Prostate gland (tissue), 2 donors: ENCODE results near the gene UBE2E1.

ENCODE experiments used
- POLR2A ChIP-seq: fragments of 450-650 bp; IDR thresholded peaks from one replicate; pipeline ENCODE4 v1.6.1; 2016; ENCODE audit warnings: antibody characterized with exemption, mild to moderate bottlenecking
- POLR2AphosphoS5 ChIP-seq: sonication (generic); formaldehyde crosslinking; IDR thresholded peaks from one replicate; pipeline ENCODE4 v1.6.1; 2017; ENCODE audit warnings: antibody characterized with exemption
- TF ChIP-seq, protein P1 (sequence below), 4 experiments: fragments of 200-600 bp in 2 of 4; fragments of 450-650 bp in 2 of 4; sonication (generic) in 2 of 4; IDR thresholded peaks; 1 replicate in 3 of 4; 2 replicates in 1 of 4; pipeline ENCODE4 v1.5.1; 2016 to 2019; ENCODE audit warnings: antibody characterized with exemption in 4 of 4, mild to moderate bottlenecking in 2 of 4, moderate library complexity in 2 of 4

DNA sequence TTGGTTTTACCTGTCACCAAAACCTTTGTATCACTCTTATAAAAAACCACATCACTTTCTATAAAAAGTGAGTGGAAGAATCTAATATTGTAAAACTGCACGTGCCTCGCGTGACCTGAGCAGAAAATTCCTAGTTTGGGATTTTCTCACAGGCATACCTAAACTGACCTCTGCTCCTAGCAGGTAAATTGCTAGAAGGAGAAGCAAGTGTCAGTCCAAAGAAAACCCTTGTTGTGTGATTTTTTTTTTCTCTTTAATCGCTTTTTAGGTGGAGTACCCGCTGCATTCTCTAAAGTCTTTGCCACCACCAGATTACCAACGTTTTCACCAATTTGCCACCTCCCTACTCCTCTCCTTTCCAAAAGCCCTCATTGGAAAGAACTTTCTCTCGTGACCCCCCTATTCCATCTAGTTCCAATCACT lies 534 bp upstream of the UBE2E1 start:
- TF ChIP-seq, protein P1, sequence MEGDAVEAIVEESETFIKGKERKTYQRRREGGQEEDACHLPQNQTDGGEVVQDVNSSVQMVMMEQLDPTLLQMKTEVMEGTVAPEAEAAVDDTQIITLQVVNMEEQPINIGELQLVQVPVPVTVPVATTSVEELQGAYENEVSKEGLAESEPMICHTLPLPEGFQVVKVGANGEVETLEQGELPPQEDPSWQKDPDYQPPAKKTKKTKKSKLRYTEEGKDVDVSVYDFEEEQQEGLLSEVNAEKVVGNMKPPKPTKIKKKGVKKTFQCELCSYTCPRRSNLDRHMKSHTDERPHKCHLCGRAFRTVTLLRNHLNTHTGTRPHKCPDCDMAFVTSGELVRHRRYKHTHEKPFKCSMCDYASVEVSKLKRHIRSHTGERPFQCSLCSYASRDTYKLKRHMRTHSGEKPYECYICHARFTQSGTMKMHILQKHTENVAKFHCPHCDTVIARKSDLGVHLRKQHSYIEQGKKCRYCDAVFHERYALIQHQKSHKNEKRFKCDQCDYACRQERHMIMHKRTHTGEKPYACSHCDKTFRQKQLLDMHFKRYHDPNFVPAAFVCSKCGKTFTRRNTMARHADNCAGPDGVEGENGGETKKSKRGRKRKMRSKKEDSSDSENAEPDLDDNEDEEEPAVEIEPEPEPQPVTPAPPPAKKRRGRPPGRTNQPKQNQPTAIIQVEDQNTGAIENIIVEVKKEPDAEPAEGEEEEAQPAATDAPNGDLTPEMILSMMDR (IDR thresholded peaks at IDR 0.05), result no peak
- TF ChIP-seq POLR2A, result no peak
- no peak for TF ChIP-seq POLR2AphosphoS5
